ENCODE data around the gene CNN1. TPM values are rescaled to one million over a fixed set of nuclear protein-coding genes. Genes with fewer than 3 reads are reported as not detected.

Gene CNN1
- total RNA-seq, 1 donor from 2014 or later, result 276 TPM

DNA sequence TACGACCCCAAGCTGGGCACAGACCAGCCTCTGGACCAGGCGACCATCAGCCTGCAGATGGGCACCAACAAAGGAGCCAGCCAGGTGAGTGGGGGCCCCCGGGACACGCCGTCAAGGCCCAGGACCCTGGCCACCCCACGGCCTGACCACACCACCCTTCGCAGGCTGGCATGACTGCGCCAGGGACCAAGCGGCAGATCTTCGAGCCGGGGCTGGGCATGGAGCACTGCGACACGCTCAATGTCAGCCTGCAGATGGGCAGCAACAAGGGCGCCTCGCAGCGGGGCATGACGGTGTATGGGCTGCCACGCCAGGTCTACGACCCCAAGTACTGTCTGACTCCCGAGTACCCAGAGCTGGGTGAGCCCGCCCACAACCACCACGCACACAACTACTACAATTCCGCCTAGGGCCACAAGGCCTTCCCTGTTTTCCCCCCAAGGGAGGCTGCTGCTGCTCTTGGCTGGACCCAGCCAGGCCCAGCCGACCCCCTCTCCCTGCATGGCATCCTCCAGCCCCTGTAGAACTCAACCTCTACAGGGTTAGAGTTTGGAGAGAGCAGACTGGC lies 10.8 kb downstream of the CNN1 start:
- Histone ChIP-seq H3K27me3 (no peaks in the 10 kb centered on the region), H3K4me1 (peaks cover 6% of the 10 kb centered on the region), H3K36me3 (peaks cover 0 to 17% of the 10 kb centered on the region in 2 donors)

DNA sequence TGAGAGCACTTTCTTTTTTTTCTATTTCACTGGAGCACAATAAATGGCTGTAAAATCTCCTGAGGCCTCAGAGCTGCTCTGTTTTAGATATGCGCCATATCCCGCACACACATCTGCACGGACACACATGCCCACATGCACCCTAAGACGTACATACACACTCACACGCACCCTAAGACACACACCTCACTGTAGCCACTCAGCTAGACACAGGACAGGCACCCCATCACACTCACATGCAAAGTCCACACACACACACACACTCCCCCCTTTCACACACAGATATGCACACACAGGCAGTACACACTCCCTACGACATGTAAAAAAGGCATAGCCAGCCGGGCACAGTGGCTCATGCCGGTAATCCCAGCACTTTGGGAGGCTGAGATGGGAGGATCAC lies 11.6 kb downstream of the CNN1 start:
- peaks cover 6% of the 10 kb centered on the region for H3K4me1 ChIP-seq
- H3K4me3 ChIP-seq, result no peak overlapping the region
- no peaks in the 10 kb centered on the region for H3K27me3 ChIP-seq
- TF ChIP-seq POLR2A (IDR thresholded peaks at IDR 0.05) (no peak), POLR2AphosphoS5 (IDR thresholded peaks at IDR 0.05; ENCODE audit: insufficient read depth in 1 of 2, low read depth in 1 of 2) (no peak)
- TF ChIP-seq, protein P1, sequence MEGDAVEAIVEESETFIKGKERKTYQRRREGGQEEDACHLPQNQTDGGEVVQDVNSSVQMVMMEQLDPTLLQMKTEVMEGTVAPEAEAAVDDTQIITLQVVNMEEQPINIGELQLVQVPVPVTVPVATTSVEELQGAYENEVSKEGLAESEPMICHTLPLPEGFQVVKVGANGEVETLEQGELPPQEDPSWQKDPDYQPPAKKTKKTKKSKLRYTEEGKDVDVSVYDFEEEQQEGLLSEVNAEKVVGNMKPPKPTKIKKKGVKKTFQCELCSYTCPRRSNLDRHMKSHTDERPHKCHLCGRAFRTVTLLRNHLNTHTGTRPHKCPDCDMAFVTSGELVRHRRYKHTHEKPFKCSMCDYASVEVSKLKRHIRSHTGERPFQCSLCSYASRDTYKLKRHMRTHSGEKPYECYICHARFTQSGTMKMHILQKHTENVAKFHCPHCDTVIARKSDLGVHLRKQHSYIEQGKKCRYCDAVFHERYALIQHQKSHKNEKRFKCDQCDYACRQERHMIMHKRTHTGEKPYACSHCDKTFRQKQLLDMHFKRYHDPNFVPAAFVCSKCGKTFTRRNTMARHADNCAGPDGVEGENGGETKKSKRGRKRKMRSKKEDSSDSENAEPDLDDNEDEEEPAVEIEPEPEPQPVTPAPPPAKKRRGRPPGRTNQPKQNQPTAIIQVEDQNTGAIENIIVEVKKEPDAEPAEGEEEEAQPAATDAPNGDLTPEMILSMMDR (IDR thresholded peaks at IDR 0.05), result no peak
- intact Hi-C loops (cut with DNase I), result no loop called here
- H3K27ac ChIP-seq, result peak overlapping the region; percentile 53
- H3K9me3 ChIP-seq, result no peaks in the 10 kb centered on the region
- peaks cover 0 to 19% of the 10 kb centered on the region in 2 donors for H3K36me3 ChIP-seq
- no peak for DNase-seq (ENCODE audit: extremely low spot score in 2 of 2)

More for the DNA sequence above, 10.8 kb downstream of the CNN1 start:
- no peak for DNase-seq (ENCODE audit: extremely low spot score in 2 of 2)
- Histone ChIP-seq H3K9me3 (no peaks in the 10 kb centered on the region), H3K27ac (no peak overlapping the region), H3K4me3 (no peak overlapping the region)
- intact Hi-C loops (cut with DNase I), result no loop called here
- TF ChIP-seq POLR2AphosphoS5 (IDR thresholded peaks at IDR 0.05; ENCODE audit: insufficient read depth in 1 of 2, low read depth in 1 of 2) (peak in 1 of 2 donors; percentile 32), POLR2A (IDR thresholded peaks at IDR 0.05) (no peak)
- TF ChIP-seq, protein P1 (IDR thresholded peaks at IDR 0.05), result no peak

DNA sequence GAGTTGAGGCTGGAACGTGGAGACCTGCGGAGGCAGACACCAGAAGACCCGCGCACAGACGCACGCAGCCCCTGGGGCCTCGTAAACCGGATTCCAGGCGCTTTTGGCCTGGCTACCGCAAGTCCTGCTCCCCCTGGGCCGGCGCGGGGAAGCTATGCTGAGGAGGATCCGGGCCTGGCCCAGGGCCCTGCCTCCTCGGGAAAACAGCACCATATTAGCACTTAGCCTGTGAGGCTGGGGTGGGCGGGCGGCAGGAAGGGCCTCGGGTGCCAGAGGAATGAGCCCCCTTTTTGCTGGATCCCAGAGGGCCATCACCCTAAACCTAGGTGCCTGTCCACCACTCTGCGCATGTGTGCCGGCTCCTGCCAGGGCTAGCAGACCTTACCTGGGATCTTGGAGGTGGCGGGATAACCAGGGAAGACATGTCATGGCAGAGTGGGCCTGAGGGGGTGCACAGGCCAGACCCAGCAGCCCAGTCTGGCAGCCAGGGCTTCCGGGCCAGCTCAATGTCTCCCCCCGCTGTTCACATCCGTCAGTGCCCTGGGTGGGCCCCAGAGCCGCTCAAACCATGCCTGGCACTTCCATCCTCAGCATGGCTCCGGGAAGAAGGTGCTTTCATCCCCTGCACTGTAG lies 13.1 kb downstream of the CNN1 start:
- Histone ChIP-seq H3K27me3 (no peaks in the 10 kb centered on the region), H3K4me1 (peaks cover 17% of the 10 kb centered on the region), H3K36me3 (peaks cover 0 to 23% of the 10 kb centered on the region in 2 donors), H3K9me3 (no peaks in the 10 kb centered on the region), H3K4me3 (no peak overlapping the region), H3K27ac (peak overlapping the region; percentile 53)
- intact Hi-C loops (cut with DNase I), result no loop called here
- peak; percentile 41 to 74 for TF ChIP-seq POLR2AphosphoS5 (IDR thresholded peaks at IDR 0.05; ENCODE audit: insufficient read depth in 1 of 2, low read depth in 1 of 2)
- no peak for TF ChIP-seq POLR2A (IDR thresholded peaks at IDR 0.05)
- DNase-seq (ENCODE audit: extremely low spot score in 2 of 2), result no peak

DNA sequence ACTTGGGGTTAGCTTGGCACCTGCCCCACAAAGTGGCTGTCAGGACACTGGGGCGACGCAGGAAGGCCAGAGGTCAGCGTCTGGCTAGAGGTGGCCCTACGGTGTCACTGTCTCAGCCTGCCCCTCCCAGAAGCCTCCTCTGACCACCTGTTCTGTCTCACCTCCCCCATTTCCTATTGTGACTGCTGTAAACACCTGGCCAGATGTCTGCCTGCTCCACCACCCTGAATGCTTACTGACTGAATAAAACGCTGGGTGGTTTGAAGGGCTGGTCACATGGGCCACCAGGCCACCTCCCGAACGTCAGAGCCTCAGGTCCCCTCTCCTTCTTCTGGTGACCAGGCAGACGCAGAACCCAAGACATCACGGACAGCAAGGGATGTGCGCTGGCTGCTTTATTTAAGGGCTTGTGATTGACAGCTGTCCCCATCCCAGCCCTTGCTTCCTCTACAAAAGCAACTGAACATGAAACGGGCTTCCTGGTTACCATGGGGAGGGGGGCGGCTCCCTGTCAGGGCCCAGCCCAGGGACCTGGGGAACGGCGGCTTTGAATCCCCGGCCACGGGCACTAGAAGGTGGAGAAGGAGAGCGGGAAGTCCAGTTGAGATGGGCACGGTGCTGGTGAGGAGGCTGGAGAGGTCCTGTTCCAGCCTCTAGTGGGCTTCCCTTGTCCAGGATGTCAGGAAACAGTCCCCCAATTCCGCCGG lies 14.2 kb downstream of the CNN1 start:
- no peak overlapping the region for H3K4me3 ChIP-seq
- no peak for DNase-seq (ENCODE audit: extremely low spot score in 2 of 2)
- H3K9me3 ChIP-seq, result no peaks in the 10 kb centered on the region
- intact Hi-C loops (cut with DNase I), result no loop called here
- peaks cover 28% of the 10 kb centered on the region for H3K4me1 ChIP-seq
- H3K27ac ChIP-seq, result peak overlapping the region; percentile 53
- peaks cover 0 to 23% of the 10 kb centered on the region in 2 donors for H3K36me3 ChIP-seq
- no peaks in the 10 kb centered on the region for H3K27me3 ChIP-seq
- TF ChIP-seq POLR2A (IDR thresholded peaks at IDR 0.05), result no peak
- TF ChIP-seq POLR2AphosphoS5 (IDR thresholded peaks at IDR 0.05; ENCODE audit: insufficient read depth in 1 of 2, low read depth in 1 of 2), result no peak
- TF ChIP-seq, protein P1 (IDR thresholded peaks at IDR 0.05), result no peak

DNA sequence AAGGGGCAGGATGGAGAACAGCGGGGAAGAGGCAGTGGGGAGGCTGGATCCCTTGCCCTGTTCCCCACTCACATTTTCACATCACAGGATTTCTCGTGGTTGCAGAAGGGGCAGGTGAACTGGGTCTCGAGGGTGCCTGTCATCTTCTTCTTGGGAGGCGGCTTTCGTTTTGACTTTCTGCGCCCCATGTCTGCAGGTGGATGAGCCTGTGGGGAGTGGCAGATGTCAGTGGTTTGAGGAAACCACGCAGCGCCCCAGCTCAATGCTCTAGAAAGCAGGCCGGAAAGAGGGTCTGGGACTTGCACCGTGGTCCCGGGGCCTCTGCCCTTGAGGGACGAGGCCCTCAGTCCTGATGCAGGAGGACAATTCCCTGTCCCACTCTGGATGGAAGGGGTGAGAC lies 15.5 kb downstream of the CNN1 start:
- Histone ChIP-seq H3K27ac (no peak overlapping the region), H3K4me1 (peaks cover 35% of the 10 kb centered on the region), H3K36me3 (peaks cover 0 to 23% of the 10 kb centered on the region in 2 donors), H3K27me3 (no peaks in the 10 kb centered on the region), H3K9me3 (no peaks in the 10 kb centered on the region), H3K4me3 (no peak overlapping the region)
- TF ChIP-seq, protein P1 (IDR thresholded peaks at IDR 0.05), result no peak
- TF ChIP-seq POLR2AphosphoS5 (IDR thresholded peaks at IDR 0.05; ENCODE audit: insufficient read depth in 1 of 2, low read depth in 1 of 2), result no peak
- TF ChIP-seq POLR2A (IDR thresholded peaks at IDR 0.05), result no peak
- DNase-seq (ENCODE audit: extremely low spot score in 2 of 2), result no peak
- intact Hi-C loops (cut with DNase I), result no loop called here

All from vagina (tissue), 2 donors.